Measurements from ENCODE around the gene EFNA5.

DNA sequence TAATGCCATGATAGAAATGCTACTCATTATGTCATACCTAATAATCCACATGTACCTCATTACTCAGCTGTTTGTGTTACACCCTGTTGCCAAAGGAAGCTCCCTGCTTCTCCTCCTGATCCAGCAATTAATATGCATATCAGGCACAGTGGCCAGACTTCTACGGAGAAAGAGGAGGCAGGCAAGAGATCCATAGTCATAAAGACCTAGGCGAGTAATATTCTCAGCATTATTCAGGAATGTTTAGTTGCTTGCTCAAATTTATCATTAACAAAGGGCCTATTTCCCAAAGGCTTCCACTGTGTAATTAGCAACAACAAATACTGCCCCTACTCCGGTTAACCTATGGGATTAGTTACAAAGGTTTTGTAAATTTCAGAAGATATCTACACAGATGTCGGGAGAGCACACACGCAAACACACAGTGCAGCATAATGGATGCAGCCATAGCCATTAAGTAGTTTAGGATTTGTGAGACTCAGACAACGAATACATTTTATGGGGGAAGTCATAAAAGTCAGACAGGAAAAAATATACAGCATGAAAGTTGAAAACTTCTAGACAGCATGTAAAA is 192.6 kb downstream of the EFNA5 start:
- TF ChIP-seq, protein P1, sequence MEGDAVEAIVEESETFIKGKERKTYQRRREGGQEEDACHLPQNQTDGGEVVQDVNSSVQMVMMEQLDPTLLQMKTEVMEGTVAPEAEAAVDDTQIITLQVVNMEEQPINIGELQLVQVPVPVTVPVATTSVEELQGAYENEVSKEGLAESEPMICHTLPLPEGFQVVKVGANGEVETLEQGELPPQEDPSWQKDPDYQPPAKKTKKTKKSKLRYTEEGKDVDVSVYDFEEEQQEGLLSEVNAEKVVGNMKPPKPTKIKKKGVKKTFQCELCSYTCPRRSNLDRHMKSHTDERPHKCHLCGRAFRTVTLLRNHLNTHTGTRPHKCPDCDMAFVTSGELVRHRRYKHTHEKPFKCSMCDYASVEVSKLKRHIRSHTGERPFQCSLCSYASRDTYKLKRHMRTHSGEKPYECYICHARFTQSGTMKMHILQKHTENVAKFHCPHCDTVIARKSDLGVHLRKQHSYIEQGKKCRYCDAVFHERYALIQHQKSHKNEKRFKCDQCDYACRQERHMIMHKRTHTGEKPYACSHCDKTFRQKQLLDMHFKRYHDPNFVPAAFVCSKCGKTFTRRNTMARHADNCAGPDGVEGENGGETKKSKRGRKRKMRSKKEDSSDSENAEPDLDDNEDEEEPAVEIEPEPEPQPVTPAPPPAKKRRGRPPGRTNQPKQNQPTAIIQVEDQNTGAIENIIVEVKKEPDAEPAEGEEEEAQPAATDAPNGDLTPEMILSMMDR (IDR thresholded peaks at IDR 0.05; ENCODE audit: poor library complexity), result no peak
- TF ChIP-seq EZH2 (IDR thresholded peaks at IDR 0.05; ENCODE audit: borderline replicate concordance), result no peak
- TF ChIP-seq EZH2phosphoT487 (IDR thresholded peaks at IDR 0.05; ENCODE audit: low read depth, severe bottlenecking, unreplicated experiment), result no peak
